Measurements from ENCODE around the gene UTP4.
"Not testable (repeated sequence)": the region's sequence is repeated elsewhere in the genome, so short reads cannot be mapped to it uniquely, and the experiment has no call there.

The UTP4 gene

DNA sequence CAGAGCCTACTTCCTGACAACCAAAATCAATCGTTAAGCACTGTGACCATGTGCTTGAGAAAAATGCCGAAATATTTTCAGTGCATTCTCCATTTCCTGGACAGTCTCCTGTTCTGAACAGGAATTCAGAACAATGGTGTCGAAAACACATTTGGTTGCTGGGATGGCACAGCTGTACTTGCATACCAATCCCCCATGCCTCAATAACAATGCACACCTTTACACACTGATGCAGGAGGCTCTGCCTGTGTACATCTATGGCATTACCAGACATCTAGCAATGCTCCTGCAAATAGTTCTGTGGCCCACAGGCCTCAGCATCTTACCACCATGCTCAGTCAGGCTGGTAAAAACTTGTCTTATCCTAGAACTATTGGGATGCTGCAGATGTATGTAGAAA lies 6.2 kb upstream of the UTP4 start:
- Histone ChIP-seq H2AFZ (ENCODE audit: low read depth, low read length) (no peak overlapping the region), H3K9me3 (ENCODE audit: insufficient read depth, low read length) (no peaks in the 10 kb centered on the region), H3K27me3 (ENCODE audit: low read depth, low read length) (no peaks in the 10 kb centered on the region), H4K20me1 (ENCODE audit: insufficient read depth, low read length) (peaks cover 34% of the 10 kb centered on the region), H3K4me3 (ENCODE audit: low read length) (no peak overlapping the region), H3K9ac (ENCODE audit: low read length) (no peak overlapping the region), H3K79me2 (ENCODE audit: low read length) (peaks cover 68% of the 10 kb centered on the region), H3K27ac (ENCODE audit: low read length) (no peak overlapping the region), H3K4me2 (ENCODE audit: low read length) (no peak overlapping the region), H3K4me1 (ENCODE audit: low read length) (peaks cover 8% of the 10 kb centered on the region), H3K36me3 (replicated peaks; ENCODE audit: low read depth, low read length) (peaks cover 21% of the 10 kb centered on the region)
- TF ChIP-seq, protein P1, sequence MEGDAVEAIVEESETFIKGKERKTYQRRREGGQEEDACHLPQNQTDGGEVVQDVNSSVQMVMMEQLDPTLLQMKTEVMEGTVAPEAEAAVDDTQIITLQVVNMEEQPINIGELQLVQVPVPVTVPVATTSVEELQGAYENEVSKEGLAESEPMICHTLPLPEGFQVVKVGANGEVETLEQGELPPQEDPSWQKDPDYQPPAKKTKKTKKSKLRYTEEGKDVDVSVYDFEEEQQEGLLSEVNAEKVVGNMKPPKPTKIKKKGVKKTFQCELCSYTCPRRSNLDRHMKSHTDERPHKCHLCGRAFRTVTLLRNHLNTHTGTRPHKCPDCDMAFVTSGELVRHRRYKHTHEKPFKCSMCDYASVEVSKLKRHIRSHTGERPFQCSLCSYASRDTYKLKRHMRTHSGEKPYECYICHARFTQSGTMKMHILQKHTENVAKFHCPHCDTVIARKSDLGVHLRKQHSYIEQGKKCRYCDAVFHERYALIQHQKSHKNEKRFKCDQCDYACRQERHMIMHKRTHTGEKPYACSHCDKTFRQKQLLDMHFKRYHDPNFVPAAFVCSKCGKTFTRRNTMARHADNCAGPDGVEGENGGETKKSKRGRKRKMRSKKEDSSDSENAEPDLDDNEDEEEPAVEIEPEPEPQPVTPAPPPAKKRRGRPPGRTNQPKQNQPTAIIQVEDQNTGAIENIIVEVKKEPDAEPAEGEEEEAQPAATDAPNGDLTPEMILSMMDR (IDR thresholded peaks at IDR 0.05; ENCODE audit: low read depth, low read length) = no peak
- no peak for TF ChIP-seq EZH2phosphoT487 (IDR thresholded peaks at IDR 0.05; ENCODE audit: low read depth)

DNA sequence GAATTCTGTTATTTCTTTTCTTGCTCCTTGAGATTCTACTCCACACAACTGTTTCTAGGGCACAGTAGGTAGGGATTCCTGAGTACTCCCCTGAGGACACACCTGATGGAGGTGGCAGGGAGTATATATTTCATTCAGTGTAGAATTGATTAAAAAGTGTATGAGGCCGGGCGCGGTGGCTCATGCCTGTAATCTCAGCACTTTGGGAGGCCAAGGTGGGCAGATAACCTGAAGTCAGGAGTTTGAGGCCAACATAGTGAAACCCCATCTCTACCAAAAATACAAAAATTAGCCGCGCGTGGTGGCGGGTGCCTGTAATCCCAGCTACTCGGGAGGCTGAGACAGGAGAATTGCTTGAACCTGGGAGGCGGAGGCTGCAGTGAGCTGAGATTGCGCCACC lies 5.6 kb upstream of the UTP4 start:
- H3K4me1 ChIP-seq (ENCODE audit: low read length); H3K27ac ChIP-seq (ENCODE audit: low read length); H3K9ac ChIP-seq (ENCODE audit: low read length); H3K4me3 ChIP-seq (ENCODE audit: low read length); H3K9me3 ChIP-seq (ENCODE audit: insufficient read depth, low read length); H2AFZ ChIP-seq (ENCODE audit: low read depth, low read length); H3K4me2 ChIP-seq (ENCODE audit: low read length); H3K27me3 ChIP-seq (ENCODE audit: low read depth, low read length): not testable (repeated sequence)
- Histone ChIP-seq H3K36me3 (replicated peaks; ENCODE audit: low read depth, low read length) (peaks cover 20% of the 10 kb centered on the region), H4K20me1 (ENCODE audit: insufficient read depth, low read length) (peaks cover 35% of the 10 kb centered on the region), H3K79me2 (ENCODE audit: low read length) (peaks cover 74% of the 10 kb centered on the region)

DNA sequence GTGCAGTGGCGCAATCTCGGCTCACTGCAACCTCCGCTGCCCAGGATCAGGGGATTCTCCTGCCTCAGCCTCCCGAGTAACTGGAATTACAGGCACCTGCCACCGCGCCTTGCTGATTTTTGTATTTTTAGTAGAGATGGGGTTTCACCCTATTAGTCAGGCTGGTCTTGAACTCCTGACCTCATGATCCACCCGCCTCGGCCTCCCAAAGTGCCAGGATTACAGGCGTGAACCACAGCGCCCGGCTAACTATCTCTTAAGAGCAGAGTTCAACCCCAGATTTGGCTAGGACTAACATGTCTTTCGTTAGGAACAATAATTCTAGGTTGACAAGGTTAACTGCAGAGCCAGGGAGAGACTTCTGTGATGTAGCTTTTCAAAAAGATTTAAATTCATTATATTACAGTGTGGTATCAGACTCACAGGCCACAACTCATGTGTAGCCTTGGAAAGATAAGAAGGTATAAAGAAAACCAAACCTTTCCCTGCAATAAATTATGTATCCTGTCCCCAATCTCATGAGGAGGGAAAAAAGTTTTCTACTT lies 4.4 kb upstream of the UTP4 start:
- Histone ChIP-seq H3K36me3 (replicated peaks; ENCODE audit: low read depth, low read length) (peaks cover 17% of the 10 kb centered on the region), H2AFZ (ENCODE audit: low read depth, low read length) (no peak overlapping the region), H3K27me3 (ENCODE audit: low read depth, low read length) (no peaks in the 10 kb centered on the region), H3K9ac (ENCODE audit: low read length) (no peak overlapping the region), H3K9me3 (ENCODE audit: insufficient read depth, low read length) (no peaks in the 10 kb centered on the region), H4K20me1 (ENCODE audit: insufficient read depth, low read length) (peaks cover 35% of the 10 kb centered on the region), H3K4me2 (ENCODE audit: low read length) (no peak overlapping the region), H3K27ac (ENCODE audit: low read length) (no peak overlapping the region), H3K4me3 (ENCODE audit: low read length) (no peak overlapping the region), H3K4me1 (ENCODE audit: low read length) (peaks cover 8% of the 10 kb centered on the region), H3K79me2 (ENCODE audit: low read length) (peaks cover 83% of the 10 kb centered on the region)
- TF ChIP-seq EZH2phosphoT487 (IDR thresholded peaks at IDR 0.05; ENCODE audit: low read depth) = no peak
- TF ChIP-seq, protein P1 (IDR thresholded peaks at IDR 0.05; ENCODE audit: low read depth, low read length) = no peak

DNA sequence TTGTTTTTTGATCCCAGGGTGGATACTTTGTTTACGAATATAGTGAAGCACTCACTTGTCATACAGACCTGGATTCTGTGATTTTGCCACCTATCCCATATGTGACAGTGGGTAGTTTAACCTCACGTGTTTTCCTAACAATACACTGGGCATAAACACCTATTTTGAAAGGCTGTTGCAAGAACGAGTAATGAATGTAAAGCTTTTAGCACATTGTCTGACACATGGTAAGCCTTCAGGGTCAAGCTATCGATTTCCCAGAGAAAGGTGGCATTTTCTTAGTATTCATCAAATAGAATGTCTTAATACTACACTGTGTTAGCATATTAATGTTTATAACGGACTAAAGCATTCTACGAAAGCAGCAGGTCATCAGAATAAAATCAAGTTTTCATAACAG lies 2.0 kb upstream of the UTP4 start:
- no peak overlapping the region for H2AFZ ChIP-seq (ENCODE audit: low read depth, low read length)
- H4K20me1 ChIP-seq (ENCODE audit: insufficient read depth, low read length) = peaks cover 36% of the 10 kb centered on the region
- no peaks in the 10 kb centered on the region for H3K9me3 ChIP-seq (ENCODE audit: insufficient read depth, low read length)
- H3K36me3 ChIP-seq (replicated peaks; ENCODE audit: low read depth, low read length) = peaks cover 25% of the 10 kb centered on the region
- H3K4me2 ChIP-seq (ENCODE audit: low read length) = peak overlapping the region; percentile 71
- no peak for TF ChIP-seq EZH2phosphoT487 (IDR thresholded peaks at IDR 0.05; ENCODE audit: low read depth)
- TF ChIP-seq, protein P1 (IDR thresholded peaks at IDR 0.05; ENCODE audit: low read depth, low read length) = no peak
- no peaks in the 10 kb centered on the region for H3K27me3 ChIP-seq (ENCODE audit: low read depth, low read length)
- H3K27ac ChIP-seq (ENCODE audit: low read length) = no peak overlapping the region
- H3K9ac ChIP-seq (ENCODE audit: low read length) = no peak overlapping the region
- H3K4me3 ChIP-seq (ENCODE audit: low read length) = no peak overlapping the region
- peaks cover 94% of the 10 kb centered on the region for H3K79me2 ChIP-seq (ENCODE audit: low read length)
- peaks cover 18% of the 10 kb centered on the region for H3K4me1 ChIP-seq (ENCODE audit: low read length)
